NCI-H460 (cell line): ENCODE data around the gene UBAC1. TPM values are rescaled to one million over a fixed set of nuclear protein-coding genes. Genes with fewer than 3 reads are reported as not detected.

Source experiments
- DNase-seq: peaks from one replicate; pipeline ENCODE4 v3.0.0-alpha.2; 2016; ENCODE audit warnings: low read depth; ENCODE audit errors: extremely low read depth
- polyA plus RNA-seq: library from polyadenylated mRNA; depleted of rRNA; stranded (reverse); fragments of >200 nt; gene quantifications from 2 replicates; pipeline ENCODE4 v1.2.3, GENCODE V29; 2014; cell fraction: nucleus; rRNA removed
- total RNA-seq: library from RNA; depleted of rRNA; stranded (reverse); fragments of >200 nt; shearing (Covaris generic); gene quantifications from 2 replicates; pipeline ENCODE4 v1.2.3, GENCODE V29; 2014; rRNA removed

UBAC1 gene
- total RNA-seq, result 33.6 and 34.4 TPM in 2 replicates
- 78.6 and 101 TPM in 2 replicates for polyA plus RNA-seq

- DNase-seq, result peak; percentile 93
Measured at GRCh38 chr9:135961277-135961715, at the start of gene UBAC1. TSS of gene UBAC1 (minus strand) at chr9:135961373. CDS start at chr9:135961162, 211 bp downstream.

DNA sequence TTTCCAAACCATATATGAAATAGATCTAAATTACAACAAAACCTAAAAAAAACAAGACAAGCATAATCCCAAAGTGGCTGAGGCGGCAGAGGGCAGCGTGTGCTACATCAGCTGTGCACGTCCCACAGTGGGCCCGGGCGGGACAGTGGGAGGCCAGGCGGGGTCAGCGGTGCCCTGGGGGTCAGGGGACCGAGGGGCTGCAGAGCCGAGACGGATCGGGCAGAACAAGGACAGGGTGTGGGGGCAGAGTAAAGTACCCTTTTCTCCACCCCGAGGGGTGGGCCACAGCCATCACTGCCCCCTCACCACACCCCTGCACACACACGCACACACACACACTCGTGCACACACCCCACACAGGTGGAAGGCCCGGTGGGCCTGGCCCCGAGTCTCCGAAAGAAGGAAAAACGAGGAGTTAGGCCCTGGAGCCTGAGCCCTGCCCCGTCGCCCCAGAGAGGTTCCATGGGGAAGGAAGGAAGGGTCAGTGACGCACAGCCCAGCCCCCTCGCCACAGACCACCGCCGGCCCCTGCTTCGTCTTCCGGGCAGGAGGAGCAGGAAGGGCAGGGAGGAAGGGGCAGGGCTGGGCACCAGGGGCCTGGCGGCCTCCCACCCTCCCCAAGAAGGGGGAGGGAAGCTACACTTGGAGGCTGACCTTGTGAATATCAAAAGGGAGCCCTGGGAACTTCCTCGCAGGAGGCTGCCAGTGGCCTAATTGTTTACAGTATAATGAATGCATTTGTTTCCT, 49.6 kb upstream of the UBAC1 start:
- DNase-seq, result no peak

DNA sequence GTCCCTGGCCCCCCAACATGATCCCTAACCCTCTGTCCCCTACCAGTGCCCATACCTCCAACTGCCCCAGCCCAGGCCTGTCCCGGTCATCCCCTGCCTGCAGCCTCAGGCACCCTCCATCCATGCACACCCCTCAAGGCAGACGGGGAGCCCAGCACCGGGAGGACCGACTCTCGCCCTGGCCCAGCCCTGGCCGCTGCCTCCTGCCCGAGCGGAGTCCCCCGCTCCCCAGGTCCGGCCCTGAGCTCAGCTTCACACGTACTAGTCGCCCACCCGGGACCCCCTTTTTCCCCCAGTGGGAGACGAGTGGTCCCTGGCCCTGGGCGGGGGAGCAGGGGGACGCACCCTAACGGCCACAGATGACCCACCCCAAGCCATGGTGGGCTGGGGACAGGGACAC, 49.0 kb upstream of the UBAC1 start:
- no peak for DNase-seq

DNA sequence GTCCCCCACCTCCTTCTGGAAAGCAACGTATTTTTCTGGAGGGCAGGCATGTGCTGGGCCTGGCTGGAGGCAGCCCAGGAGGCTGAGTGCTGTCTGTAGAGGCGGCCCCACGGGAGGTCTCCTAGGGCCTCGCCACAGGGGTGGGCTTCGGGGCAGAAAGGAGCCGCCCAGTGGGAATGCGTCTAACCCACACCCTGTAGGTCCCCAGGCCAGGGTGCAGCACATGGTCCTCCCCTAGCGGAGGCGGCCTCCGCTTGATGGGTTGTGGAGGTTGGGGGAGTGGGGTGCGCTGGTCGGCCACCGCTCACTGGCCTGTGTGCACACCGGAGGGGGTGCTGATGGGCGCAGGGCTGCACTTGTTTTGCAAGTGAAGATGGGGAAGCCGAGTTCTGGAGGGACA, 48.3 kb upstream of the UBAC1 start:
- no peak for DNase-seq

DNA sequence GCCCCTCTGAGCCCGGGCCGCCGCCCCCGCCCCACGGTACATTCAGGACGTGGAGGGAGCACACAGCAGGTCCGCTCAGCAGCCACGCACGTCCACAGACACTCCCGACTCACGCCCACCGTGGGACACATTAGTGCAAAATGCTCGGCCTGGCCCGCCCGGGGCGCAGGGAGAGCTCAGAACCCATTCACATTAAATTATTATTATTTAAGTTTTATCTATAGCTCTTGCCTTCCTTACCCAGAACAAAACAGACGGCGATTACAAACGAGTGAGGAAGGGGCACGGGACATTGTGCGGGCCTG, 47.5 kb upstream of the UBAC1 start:
- no peak for DNase-seq

- DNase-seq, result peak; percentile 29
Measured at GRCh38 chr9:136007934-136008692, 46.9 kb upstream of the UBAC1 start.

- no peak for DNase-seq
Measured at GRCh38 chr9:136007276-136007933, 46.2 kb upstream of the UBAC1 start.

DNA sequence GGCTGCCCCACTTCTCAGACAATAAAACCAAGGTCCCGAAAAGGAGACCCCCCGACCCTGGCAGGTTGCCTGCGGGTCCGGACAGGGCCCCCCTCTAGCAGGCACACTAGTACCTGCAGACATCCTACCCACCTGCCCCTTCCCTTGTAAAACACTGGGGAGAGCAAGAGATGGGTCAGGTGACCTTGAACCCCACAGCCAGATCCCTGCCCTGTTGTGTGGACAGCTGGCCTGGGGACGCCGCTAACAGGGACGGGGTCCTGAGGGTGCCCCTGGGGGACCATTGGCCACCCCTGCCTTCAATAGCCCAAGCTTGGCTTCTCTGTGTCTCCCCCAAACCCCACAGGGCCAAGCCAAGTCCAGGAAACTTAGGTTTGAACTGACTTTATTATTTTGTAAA, 45.0 kb upstream of the UBAC1 start:
- DNase-seq, result no peak

DNA sequence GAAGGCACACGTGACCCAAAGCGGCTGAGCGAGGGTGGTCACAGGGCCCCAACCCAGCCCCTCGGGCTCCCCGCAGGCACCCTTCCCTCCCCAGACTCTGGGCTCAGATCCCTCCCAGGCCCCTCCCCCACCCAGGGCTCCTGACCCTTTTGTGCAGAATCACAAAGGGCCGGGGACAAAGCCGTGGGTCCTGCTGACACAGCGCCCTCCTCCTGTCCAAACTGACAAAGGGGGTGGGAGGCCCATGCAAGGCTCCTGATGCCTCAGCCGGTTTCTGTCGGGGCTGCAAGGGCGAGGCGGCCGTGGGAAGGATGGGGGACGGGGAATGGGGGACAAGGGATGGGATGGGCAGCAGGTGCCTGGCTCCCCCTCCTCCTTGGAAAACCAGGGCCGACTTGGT, 43.5 kb upstream of the UBAC1 start:
- no peak for DNase-seq

GRCh38 chr9:136004219-136004618, 43.0 kb upstream of the UBAC1 start:
- DNase-seq, result no peak

- DNase-seq, result no peak
Measured at GRCh38 chr9:136003411-136004218, 42.4 kb upstream of the UBAC1 start.

GRCh38 chr9:136002881-136003280, 41.7 kb upstream of the UBAC1 start:
- DNase-seq, result no peak

GRCh38 chr9:136002215-136002614, 41.0 kb upstream of the UBAC1 start:
- no peak for DNase-seq

DNA sequence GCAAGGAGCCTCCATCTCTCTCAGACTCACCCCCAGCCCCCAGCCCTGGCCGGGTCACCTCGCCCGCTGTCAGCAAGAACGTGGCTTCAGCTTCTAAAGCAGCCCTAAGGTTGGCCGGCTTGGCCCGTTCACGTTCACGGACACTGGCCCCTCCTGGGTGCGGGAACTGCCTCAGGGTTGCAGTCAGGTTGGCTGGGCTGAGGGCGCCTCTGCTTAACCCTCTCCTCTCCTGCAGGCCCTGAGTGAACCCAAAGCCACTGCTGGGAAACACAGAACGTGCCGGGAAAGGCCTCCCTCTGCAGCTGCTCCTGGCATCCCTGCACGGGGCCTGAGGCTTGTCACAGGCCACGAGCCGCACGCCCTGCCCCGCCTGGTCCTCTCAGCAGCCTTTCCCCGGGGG, 40.1 kb upstream of the UBAC1 start:
- DNase-seq, result no peak

GRCh38 chr9:135998410-135999071, 37.4 kb upstream of the UBAC1 start:
- no peak for DNase-seq

DNA sequence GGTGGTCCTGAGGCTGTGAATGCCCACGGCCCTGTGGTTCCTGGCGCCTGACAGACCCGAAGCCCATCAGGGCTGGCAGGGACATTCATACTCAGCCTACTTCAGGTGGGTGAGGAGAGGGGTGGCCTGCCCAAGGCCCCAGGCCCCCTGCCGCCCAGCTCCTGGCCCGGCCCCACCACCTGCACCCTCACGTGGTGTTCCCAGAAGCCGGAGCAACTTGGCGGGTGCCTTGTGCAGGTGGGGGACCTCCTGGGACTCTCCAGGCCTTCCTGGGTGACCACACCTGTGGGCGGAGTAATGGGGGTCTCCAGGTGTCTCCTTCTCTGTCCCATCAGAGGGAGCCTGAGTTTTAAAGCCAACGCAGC, 36.8 kb upstream of the UBAC1 start:
- DNase-seq, result no peak

- no peak for DNase-seq
Measured at GRCh38 chr9:135997090-135998015, 36.2 kb upstream of the UBAC1 start.

DNA sequence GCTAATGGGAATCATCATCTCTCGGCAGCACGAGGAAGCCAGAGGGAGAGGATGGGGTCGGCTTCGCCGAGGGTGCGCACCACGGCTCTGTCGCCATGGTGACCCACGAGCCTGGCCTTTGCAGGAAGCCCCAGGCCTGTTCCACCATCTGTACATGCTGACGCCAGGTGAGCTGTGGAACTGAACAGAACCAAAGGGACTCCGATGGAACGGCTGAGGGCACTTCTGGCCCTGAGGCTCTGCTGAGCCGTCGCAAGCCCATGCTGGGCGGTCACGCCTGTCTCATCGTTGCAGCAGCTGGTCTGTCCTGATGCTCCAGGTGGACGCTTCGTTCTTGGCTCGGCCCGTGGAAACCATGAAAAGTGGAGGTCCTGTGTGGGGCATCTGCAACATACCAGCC, 34.6 kb upstream of the UBAC1 start:
- DNase-seq, result no peak

DNA sequence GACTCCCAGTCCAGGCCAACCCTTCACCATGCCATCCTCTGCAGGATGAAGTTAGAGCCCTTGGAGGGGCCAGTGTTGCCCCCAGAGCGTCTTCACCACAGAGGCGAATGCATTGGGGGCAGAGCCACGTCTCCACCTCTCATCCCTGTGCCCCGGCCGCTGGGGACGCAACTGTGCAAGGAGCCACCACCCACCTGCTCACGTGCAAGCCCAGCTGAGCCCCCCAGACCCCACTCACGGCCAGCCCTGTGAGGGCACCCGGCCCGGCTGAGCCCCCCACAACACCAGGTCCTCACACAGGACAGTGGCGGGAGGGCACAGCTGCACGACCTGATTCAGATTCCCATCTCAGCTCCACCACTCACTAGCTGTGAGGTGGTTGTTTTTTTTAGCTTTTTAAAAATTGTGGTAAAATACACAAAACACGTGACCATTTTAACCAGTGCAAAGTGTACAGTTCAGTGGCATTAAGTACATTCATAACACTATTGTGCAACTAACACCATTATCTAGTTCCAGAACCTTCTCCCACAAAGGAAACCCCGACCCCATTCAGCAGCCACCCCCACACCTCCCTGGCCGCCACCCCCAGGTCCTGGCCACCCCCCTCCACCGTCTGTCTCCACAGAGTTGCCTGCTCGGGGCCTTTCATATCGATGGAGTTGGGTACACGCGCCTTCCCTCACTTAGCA, 33.5 kb upstream of the UBAC1 start:
- no peak for DNase-seq
